HCT116 (cell line): ENCODE data around the gene PLCB4. TPM values are rescaled to one million over a fixed set of nuclear protein-coding genes. Genes with fewer than 3 reads are reported as not detected.

Experiments used
- ATAC-seq: fragments of 200-7000 bp; cut with Tn5 transposase; 2 replicates; pipeline ENCODE4 v1.9.1; 2020; ENCODE audit warnings: mild to moderate bottlenecking, moderate library complexity
- BruUV-seq: library from RNA; stranded (reverse); fragments of 400-500 nt; replicated peaks from 2 replicates; lab custom pipeline; 2021; lab: Mats Ljungman, UMichigan
- CTCF ChIA-PET: fragments of 300-600 bp; sonication (Branson Sonifier 250); formaldehyde crosslinking; loops from one replicate; lab custom pipeline; 2021; ENCODE audit warnings: antibody characterized with exemption; lab: Charles Lee
- POLR2A ChIA-PET: fragments of 300-600, 350-600 bp; sonication (Branson Sonifier 250); formaldehyde crosslinking; loops from one replicate; lab custom pipeline; 2021; ENCODE audit warnings: antibody characterized with exemption; lab: Charles Lee
- RAD21 ChIA-PET, 2 experiments: fragments of 300-600 bp; sonication (Branson Sonifier 250); formaldehyde crosslinking; loops; one replicate each; lab custom pipeline; 2023; ENCODE audit warnings: low total read pairs in 2 of 2; ENCODE audit not compliant: uncharacterized antibody in 2 of 2, unreplicated experiment in 2 of 2, low non-redundant PET in 1 of 2; lab: Charles Lee
- DNase-seq: peaks from one replicate; pipeline ENCODE4 v3.0.0-alpha.2; 2010; ENCODE audit warnings: low read depth, low spot score
- H2AFZ ChIP-seq: fragments of 200-600 bp; shearing (Covaris generic), sonication (generic); 2 replicates; pipeline ENCODE4 v1.6.1; 2017; ENCODE audit warnings: low read depth, mixed run types, mixed read lengths, antibody characterized with exemption, low read length; ENCODE audit not compliant: poor library complexity, severe bottlenecking
- H3K27ac ChIP-seq: 2 replicates; pipeline ENCODE4 v1.5.1; 2012; ENCODE audit warnings: low read depth, low read length
- H3K27me3 ChIP-seq: fragments of 200-600 bp; sonication (generic); 2 replicates; pipeline ENCODE4 v1.6.1; 2016; ENCODE audit warnings: mixed run types, low read length, mixed read lengths; ENCODE audit not compliant: insufficient read depth
- H3K36me3 ChIP-seq, 2 experiments: fragments of 200-500 bp in 1 of 2; fragments of 200-600 bp in 1 of 2; sonication (Bioruptor generic) in 1 of 2; sonication (generic) in 1 of 2; 2 replicates each; pipeline versions ENCODE4 v1.5.1 to v1.6.1; 2014 to 2016; ENCODE audit warnings: low read length in 2 of 2, inconsistent platforms in 1 of 2, mixed read lengths in 1 of 2, mixed run types in 1 of 2; ENCODE audit not compliant: insufficient read depth in 2 of 2, control insufficient read depth in 1 of 2
- H3K4me1 ChIP-seq, 2 experiments: fragments of 200-600 bp in 1 of 2; sonication (generic) in 1 of 2; 2 replicates each; pipeline versions ENCODE4 v1.5.1 to v1.6.1; 2012 to 2017; ENCODE audit warnings: low read length in 2 of 2, inconsistent platforms in 1 of 2, mild to moderate bottlenecking in 1 of 2, mixed read lengths in 1 of 2, mixed run types in 1 of 2, moderate library complexity in 1 of 2; ENCODE audit not compliant: insufficient read depth in 2 of 2, control insufficient read depth in 1 of 2
- H3K4me2 ChIP-seq: fragments of 200-600 bp; sonication (generic); 2 replicates; pipeline ENCODE4 v1.6.1; 2017; ENCODE audit warnings: mixed run types, low read length, mixed read lengths
- H3K4me3 ChIP-seq, 2 experiments: fragments of 200-600 bp in 1 of 2; sonication (generic) in 1 of 2; replicated peaks in 1 of 2; 2 replicates each; pipeline ENCODE4 v1.5.1; 2011 to 2016; ENCODE audit warnings: low read length in 2 of 2, control low read depth in 1 of 2, low read depth in 1 of 2, mild to moderate bottlenecking in 1 of 2, mixed read lengths in 1 of 2, mixed run types in 1 of 2
- H3K79me2 ChIP-seq: fragments of 200-600 bp; sonication (generic); 2 replicates; pipeline ENCODE4 v1.6.1; 2017; ENCODE audit warnings: mild to moderate bottlenecking, mixed run types, low read length, moderate library complexity, mixed read lengths; ENCODE audit not compliant: insufficient read depth
- H3K9ac ChIP-seq: fragments of 200-600 bp; sonication (generic); 2 replicates; pipeline ENCODE4 v1.6.1; 2016; ENCODE audit warnings: low read length, mixed read lengths
- H3K9me2 ChIP-seq: fragments of 200-600 bp; sonication (generic), shearing (Covaris generic); 2 replicates; pipeline ENCODE4 v1.6.1; 2017; ENCODE audit warnings: mixed run types, mild to moderate bottlenecking, moderate library complexity; ENCODE audit not compliant: insufficient read depth
- H3K9me3 ChIP-seq, 2 experiments: fragments of 200-500 bp in 1 of 2; fragments of 200-600 bp in 1 of 2; sonication (Bioruptor generic) in 1 of 2; sonication (generic) in 1 of 2; 2 replicates each; pipeline ENCODE4 v1.6.1; 2014 to 2017; ENCODE audit warnings: low read length in 2 of 2, mixed read lengths in 2 of 2, inconsistent platforms in 1 of 2, low read depth in 1 of 2, mild to moderate bottlenecking in 1 of 2, mixed run types in 1 of 2, moderate library complexity in 1 of 2; ENCODE audit not compliant: control insufficient read depth in 1 of 2, insufficient read depth in 1 of 2
- H4K20me1 ChIP-seq: fragments of 200-600 bp; sonication (generic), shearing (Covaris generic); 2 replicates; pipeline ENCODE4 v1.6.1; 2017; ENCODE audit warnings: mixed run types, mild to moderate bottlenecking, moderate library complexity; ENCODE audit not compliant: insufficient read depth
- CBX3 ChIP-seq: IDR thresholded peaks from 2 replicates; pipeline ENCODE4 v1.6.1; 2012; ENCODE audit warnings: low read depth
- EGR1 ChIP-seq: IDR thresholded peaks from 2 replicates; pipeline ENCODE4 v1.6.1; 2012; ENCODE audit warnings: low read depth
- ELF1 ChIP-seq: IDR thresholded peaks from 2 replicates; pipeline ENCODE4 v1.6.1; 2012; ENCODE audit warnings: low read depth, borderline replicate concordance
- EZH2 ChIP-seq: fragments of 200-600 bp; sonication (generic); IDR thresholded peaks from 2 replicates; pipeline ENCODE4 v1.6.1; 2017; ENCODE audit warnings: antibody characterized with exemption, mixed run types
- EZH2phosphoT487 ChIP-seq: fragments of 200-600 bp; IDR thresholded peaks from 2 replicates; pipeline ENCODE4 v1.6.1; 2018; ENCODE audit warnings: antibody characterized with exemption, borderline replicate concordance
- MAX ChIP-seq: IDR thresholded peaks from 2 replicates; pipeline ENCODE4 v1.6.1; 2012
- POLR2A ChIP-seq: IDR thresholded peaks from 2 replicates; pipeline ENCODE4 v1.7.0; 2011; ENCODE audit warnings: borderline replicate concordance; ENCODE audit not compliant: insufficient read depth, insufficient read length; ENCODE audit errors: extremely low read depth
- POLR2AphosphoS5 ChIP-seq: IDR thresholded peaks from 2 replicates; pipeline ENCODE4 v1.6.1; 2011; ENCODE audit warnings: mild to moderate bottlenecking, low read depth, low read length, moderate library complexity
- RAD21 ChIP-seq: IDR thresholded peaks from 2 replicates; pipeline ENCODE4 v1.6.1; 2012; ENCODE audit warnings: low read depth, mild to moderate bottlenecking
- SIN3A ChIP-seq: IDR thresholded peaks from 2 replicates; pipeline ENCODE4 v1.6.1; 2012; ENCODE audit warnings: low read depth
- SP1 ChIP-seq: IDR thresholded peaks from 2 replicates; pipeline ENCODE4 v1.6.1; 2012; ENCODE audit warnings: low read depth
- TCF7L2 ChIP-seq: IDR thresholded peaks from 2 replicates; pipeline ENCODE4 v1.7.0; 2011; ENCODE audit warnings: borderline replicate concordance, inconsistent platforms; ENCODE audit not compliant: insufficient read depth, insufficient read length; ENCODE audit errors: extremely low read depth
- YY1 ChIP-seq: IDR thresholded peaks from 2 replicates; pipeline ENCODE4 v1.6.1; 2011; ENCODE audit warnings: low read length, low read depth, moderate library complexity, mild to moderate bottlenecking; ENCODE audit not compliant: insufficient replicate concordance; ENCODE audit errors: extremely low read depth
- intact Hi-C: fragments of 100-400 bp; cut with micrococcal nuclease; formaldehyde crosslinking; loops from 2 replicates; pipeline ENCODE4 v1.10.0; 2022
- total RNA-seq: library from RNA; stranded (reverse); gene quantifications from one replicate; pipeline ENCODE4 v1.2.1, GENCODE V29; 2021; ENCODE audit not compliant: unreplicated experiment
- TF ChIP-seq, protein P1 (sequence below): IDR thresholded peaks from 2 replicates; pipeline ENCODE4 v1.6.1; 2011; ENCODE audit warnings: mild to moderate bottlenecking, low read length, moderate library complexity; ENCODE audit not compliant: insufficient replicate concordance; ENCODE audit errors: extremely low read depth
- TF ChIP-seq, protein P2 (sequence below): IDR thresholded peaks from 2 replicates; pipeline ENCODE4 v1.6.1; 2012; ENCODE audit warnings: low read depth

PLCB4 gene
- total RNA-seq, 1 experiment from 2014 or later, result 2.5 TPM

GRCh38 chr20:9402141-9402540 is 333.3 kb downstream of the PLCB4 start:
- H4K20me1 ChIP-seq, result no peaks in the 10 kb centered on the region
- ATAC-seq (no peak), DNase-seq (no peak)
- POLR2A ChIA-PET, result no interaction called here
- H3K36me3 ChIP-seq, result no peaks in the 10 kb centered on the region
- no TSS peak for BruUV-seq
- H2AFZ ChIP-seq, result no peak overlapping the region
- no peak overlapping the region for H3K27ac ChIP-seq
- RAD21 ChIA-PET, result no interaction called here
- H3K4me1 ChIP-seq, result no peaks in the 10 kb centered on the region
- no peak overlapping the region for H3K9ac ChIP-seq
- no peaks in the 10 kb centered on the region for H3K27me3 ChIP-seq
- no peak overlapping the region for H3K4me3 ChIP-seq
- TF ChIP-seq SIN3A (no peak), MAX (no peak), EGR1 (no peak), SP1 (no peak), EZH2 (no peak), POLR2AphosphoS5 (no peak)
- no peak overlapping the region for H3K4me2 ChIP-seq
- CTCF ChIA-PET, result no interaction called here
- no peaks in the 10 kb centered on the region for H3K79me2 ChIP-seq
- H3K9me3 ChIP-seq, result no peaks in the 10 kb centered on the region
- intact Hi-C loops, result no loop called here
- H3K9me2 ChIP-seq, result no peaks in the 10 kb centered on the region

- Histone ChIP-seq H2AFZ (no peak overlapping the region), H3K27ac (no peak overlapping the region), H3K27me3 (no peaks in the 10 kb centered on the region), H3K9me3 (no peaks in the 10 kb centered on the region), H3K4me1 (no peaks in the 10 kb centered on the region), H3K79me2 (no peaks in the 10 kb centered on the region), H3K9me2 (no peaks in the 10 kb centered on the region), H3K9ac (no peak overlapping the region), H3K36me3 (no peaks in the 10 kb centered on the region), H3K4me3 (no peak overlapping the region), H4K20me1 (no peaks in the 10 kb centered on the region), H3K4me2 (no peak overlapping the region)
- ChIA-PET POLR2A (no interaction called here), RAD21 (no interaction called here), CTCF (no interaction called here)
- intact Hi-C loops, result no loop called here
- ATAC-seq (no peak), DNase-seq (no peak)
- no TSS peak for BruUV-seq
- TF ChIP-seq ELF1 (no peak), YY1 (no peak), POLR2A (no peak), SIN3A (no peak), POLR2AphosphoS5 (no peak), MAX (no peak), EGR1 (no peak), EZH2 (no peak), CBX3 (no peak), SP1 (no peak), TCF7L2 (no peak), EZH2phosphoT487 (no peak), RAD21 (no peak)
- TF ChIP-seq, protein P1, sequence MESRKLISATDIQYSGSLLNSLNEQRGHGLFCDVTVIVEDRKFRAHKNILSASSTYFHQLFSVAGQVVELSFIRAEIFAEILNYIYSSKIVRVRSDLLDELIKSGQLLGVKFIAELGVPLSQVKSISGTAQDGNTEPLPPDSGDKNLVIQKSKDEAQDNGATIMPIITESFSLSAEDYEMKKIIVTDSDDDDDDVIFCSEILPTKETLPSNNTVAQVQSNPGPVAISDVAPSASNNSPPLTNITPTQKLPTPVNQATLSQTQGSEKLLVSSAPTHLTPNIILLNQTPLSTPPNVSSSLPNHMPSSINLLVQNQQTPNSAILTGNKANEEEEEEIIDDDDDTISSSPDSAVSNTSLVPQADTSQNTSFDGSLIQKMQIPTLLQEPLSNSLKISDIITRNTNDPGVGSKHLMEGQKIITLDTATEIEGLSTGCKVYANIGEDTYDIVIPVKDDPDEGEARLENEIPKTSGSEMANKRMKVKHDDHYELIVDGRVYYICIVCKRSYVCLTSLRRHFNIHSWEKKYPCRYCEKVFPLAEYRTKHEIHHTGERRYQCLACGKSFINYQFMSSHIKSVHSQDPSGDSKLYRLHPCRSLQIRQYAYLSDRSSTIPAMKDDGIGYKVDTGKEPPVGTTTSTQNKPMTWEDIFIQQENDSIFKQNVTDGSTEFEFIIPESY, result no peak
- TF ChIP-seq, protein P2, sequence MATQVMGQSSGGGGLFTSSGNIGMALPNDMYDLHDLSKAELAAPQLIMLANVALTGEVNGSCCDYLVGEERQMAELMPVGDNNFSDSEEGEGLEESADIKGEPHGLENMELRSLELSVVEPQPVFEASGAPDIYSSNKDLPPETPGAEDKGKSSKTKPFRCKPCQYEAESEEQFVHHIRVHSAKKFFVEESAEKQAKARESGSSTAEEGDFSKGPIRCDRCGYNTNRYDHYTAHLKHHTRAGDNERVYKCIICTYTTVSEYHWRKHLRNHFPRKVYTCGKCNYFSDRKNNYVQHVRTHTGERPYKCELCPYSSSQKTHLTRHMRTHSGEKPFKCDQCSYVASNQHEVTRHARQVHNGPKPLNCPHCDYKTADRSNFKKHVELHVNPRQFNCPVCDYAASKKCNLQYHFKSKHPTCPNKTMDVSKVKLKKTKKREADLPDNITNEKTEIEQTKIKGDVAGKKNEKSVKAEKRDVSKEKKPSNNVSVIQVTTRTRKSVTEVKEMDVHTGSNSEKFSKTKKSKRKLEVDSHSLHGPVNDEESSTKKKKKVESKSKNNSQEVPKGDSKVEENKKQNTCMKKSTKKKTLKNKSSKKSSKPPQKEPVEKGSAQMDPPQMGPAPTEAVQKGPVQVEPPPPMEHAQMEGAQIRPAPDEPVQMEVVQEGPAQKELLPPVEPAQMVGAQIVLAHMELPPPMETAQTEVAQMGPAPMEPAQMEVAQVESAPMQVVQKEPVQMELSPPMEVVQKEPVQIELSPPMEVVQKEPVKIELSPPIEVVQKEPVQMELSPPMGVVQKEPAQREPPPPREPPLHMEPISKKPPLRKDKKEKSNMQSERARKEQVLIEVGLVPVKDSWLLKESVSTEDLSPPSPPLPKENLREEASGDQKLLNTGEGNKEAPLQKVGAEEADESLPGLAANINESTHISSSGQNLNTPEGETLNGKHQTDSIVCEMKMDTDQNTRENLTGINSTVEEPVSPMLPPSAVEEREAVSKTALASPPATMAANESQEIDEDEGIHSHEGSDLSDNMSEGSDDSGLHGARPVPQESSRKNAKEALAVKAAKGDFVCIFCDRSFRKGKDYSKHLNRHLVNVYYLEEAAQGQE, result no peak
Measured at GRCh38 chr20:9402546-9402945, 333.7 kb downstream of the PLCB4 start.
